GM12891 (cell line): ENCODE measurements around the gene ZSCAN31.

Experiments used
- PAX5 ChIP-seq: IDR thresholded peaks from 2 replicates; pipeline ENCODE4 v1.6.1; 2011; ENCODE audit warnings: low read length, moderate library complexity, mild to moderate bottlenecking; ENCODE audit not compliant: insufficient read depth, severe bottlenecking
- POLR2A ChIP-seq: IDR thresholded peaks from 2 replicates; pipeline ENCODE4 v1.6.1; 2011; ENCODE audit warnings: low read depth, low read length, control low read depth
- POLR2AphosphoS5 ChIP-seq: IDR thresholded peaks from 2 replicates; pipeline ENCODE4 v1.6.1; 2011; ENCODE audit warnings: low read depth, low read length, control low read depth
- SPI1 ChIP-seq: IDR thresholded peaks from 2 replicates; pipeline ENCODE4 v1.6.1; 2011; ENCODE audit warnings: low read depth, low read length, control low read depth

DNA sequence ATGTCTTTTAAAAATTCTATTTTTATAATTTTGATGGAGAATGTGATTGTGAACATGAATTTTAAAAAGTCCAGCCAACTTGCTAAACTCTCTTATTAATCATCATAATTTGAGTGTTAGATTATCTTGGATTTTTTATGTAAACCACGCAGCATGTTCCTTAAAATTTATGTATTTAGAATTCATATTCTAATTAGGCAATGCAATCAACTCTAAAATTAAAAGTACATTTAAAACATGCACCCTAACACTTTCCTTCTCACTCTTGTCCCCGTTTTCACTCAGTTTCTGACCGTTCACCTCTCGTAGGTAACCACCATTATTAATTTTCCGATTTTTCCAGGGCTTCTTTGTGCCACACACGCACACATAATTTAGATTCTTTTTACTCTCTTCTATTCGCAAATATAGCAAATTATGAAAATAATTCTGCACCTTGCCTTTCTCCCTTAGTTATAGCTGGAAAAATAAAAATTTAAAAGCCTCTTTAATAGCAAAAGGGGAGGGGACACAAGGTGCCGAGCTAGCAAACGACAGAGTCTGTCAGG is 13.5 kb upstream of the ZSCAN31 start:
- TF ChIP-seq POLR2AphosphoS5 (no peak), POLR2A (no peak), PAX5 (no peak), SPI1 (no peak)
